ENCODE measurements around the gene APBB2.

DNA sequence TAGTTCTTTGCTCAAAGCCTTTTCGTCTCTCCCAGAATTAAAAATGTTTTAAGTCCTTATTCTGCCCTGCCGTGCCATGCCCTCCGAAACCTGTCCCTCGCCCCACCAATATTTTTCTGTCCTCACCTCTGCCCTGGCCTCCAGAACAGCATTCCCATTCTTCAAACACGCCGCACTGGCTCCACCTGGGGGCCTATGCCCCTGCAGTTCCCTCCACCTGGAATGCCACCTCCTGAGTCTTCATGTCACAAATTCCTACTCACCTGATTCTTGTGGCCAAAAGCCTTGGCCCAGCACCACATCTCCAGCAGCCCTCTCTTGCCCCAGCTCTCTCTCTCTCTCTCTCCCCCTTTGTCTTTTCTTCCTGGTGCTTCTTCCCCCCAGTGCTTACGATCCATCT is 91.6 kb downstream of the APBB2 start:
- TF ChIP-seq GATA2 (IDR thresholded peaks at IDR 0.05; ENCODE audit: low read depth, low read length) (no peak), GATA3 (IDR thresholded peaks at IDR 0.05; ENCODE audit: low read depth, low read length) (no peak)
